ENCODE results near the gene COX7A2L. TPM values are rescaled to one million over a fixed set of nuclear protein-coding genes. Genes with fewer than 3 reads are reported as not detected.
"Not testable (repeated sequence)": the region's sequence is repeated elsewhere in the genome, so short reads cannot be mapped to it uniquely, and the experiment has no call there.

Gene COX7A2L
- polyA plus RNA-seq, 1 experiment = 245 TPM

- no peak overlapping the region for H3K27ac ChIP-seq (ENCODE audit: low read depth, low read length)
- DNase-seq (ENCODE audit: low read depth, low spot score) = no peak
- peaks cover 16% of the 10 kb centered on the region; the same call in 1 of the 2 replicates for H3K9me3 ChIP-seq (ENCODE audit: control insufficient read depth, insufficient read depth, low read length)
- no peak overlapping the region for H3K4me3 ChIP-seq (ENCODE audit: low read depth, low read length)
- ChIA-PET POLR2A (no interaction called here), CTCF (no interaction called here)
- no peaks in the 10 kb centered on the region for H3K27me3 ChIP-seq (ENCODE audit: control insufficient read depth, insufficient read depth, low read length)
- TF ChIP-seq, protein P1, sequence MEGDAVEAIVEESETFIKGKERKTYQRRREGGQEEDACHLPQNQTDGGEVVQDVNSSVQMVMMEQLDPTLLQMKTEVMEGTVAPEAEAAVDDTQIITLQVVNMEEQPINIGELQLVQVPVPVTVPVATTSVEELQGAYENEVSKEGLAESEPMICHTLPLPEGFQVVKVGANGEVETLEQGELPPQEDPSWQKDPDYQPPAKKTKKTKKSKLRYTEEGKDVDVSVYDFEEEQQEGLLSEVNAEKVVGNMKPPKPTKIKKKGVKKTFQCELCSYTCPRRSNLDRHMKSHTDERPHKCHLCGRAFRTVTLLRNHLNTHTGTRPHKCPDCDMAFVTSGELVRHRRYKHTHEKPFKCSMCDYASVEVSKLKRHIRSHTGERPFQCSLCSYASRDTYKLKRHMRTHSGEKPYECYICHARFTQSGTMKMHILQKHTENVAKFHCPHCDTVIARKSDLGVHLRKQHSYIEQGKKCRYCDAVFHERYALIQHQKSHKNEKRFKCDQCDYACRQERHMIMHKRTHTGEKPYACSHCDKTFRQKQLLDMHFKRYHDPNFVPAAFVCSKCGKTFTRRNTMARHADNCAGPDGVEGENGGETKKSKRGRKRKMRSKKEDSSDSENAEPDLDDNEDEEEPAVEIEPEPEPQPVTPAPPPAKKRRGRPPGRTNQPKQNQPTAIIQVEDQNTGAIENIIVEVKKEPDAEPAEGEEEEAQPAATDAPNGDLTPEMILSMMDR (IDR thresholded peaks at IDR 0.05; ENCODE audit: low read depth, low read length) = no peak
These were observed 24.6 kb downstream of the COX7A2L start for GRCh38 chr2:42336361-42336965.

DNA sequence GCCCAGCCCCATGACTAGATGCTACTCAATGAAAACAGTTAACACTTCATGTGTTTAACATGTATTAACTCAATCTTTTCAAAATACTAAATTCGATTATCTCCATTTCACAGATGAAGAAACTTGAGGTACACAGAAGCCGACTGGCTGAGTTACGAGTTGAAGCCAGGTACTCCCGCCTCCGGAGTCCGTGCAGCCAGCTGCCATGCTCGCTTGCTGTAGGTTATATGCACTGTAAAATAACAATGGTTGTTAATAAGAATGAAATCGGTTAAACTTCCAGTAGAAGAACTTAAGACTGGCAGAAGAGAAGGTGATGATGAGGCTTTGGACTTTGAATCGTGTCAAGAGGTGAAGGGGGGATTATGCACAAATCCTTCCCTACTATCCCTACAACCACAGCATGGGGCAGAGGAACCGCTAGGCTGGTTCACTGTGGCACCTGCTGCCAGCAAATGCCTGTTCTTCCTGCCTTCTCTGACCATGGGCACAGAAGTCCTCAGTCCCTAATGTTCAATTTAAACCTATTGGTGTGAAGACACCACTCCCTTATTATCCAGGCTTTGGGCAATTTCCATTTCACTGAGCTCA, 25.4 kb downstream of the COX7A2L start:
- DNase-seq (ENCODE audit: low read depth, low spot score) = no peak
- Histone ChIP-seq H3K4me3 (ENCODE audit: low read depth, low read length) (no peak overlapping the region), H3K27me3 (ENCODE audit: control insufficient read depth, insufficient read depth, low read length) (no peaks in the 10 kb centered on the region), H3K27ac (ENCODE audit: low read depth, low read length) (no peak overlapping the region), H3K9me3 (ENCODE audit: control insufficient read depth, insufficient read depth, low read length) (peaks cover 12% of the 10 kb centered on the region; the same call in 1 of the 2 replicates)
- CTCF ChIA-PET = no interaction called here
- POLR2A ChIA-PET = no interaction called here
- TF ChIP-seq, protein P1 (IDR thresholded peaks at IDR 0.05; ENCODE audit: low read depth, low read length) = no peak

- H3K9me3 ChIP-seq (ENCODE audit: control insufficient read depth, insufficient read depth, low read length) = peaks cover 12% of the 10 kb centered on the region; the same call in 1 of the 2 replicates
- CTCF ChIA-PET; DNase-seq (ENCODE audit: low read depth, low spot score); H3K27me3 ChIP-seq (ENCODE audit: control insufficient read depth, insufficient read depth, low read length); H3K27ac ChIP-seq (ENCODE audit: low read depth, low read length); POLR2A ChIA-PET; H3K4me3 ChIP-seq (ENCODE audit: low read depth, low read length): not testable (repeated sequence)
These were observed 26.2 kb downstream of the COX7A2L start for GRCh38 chr2:42334865-42335264.

GRCh38 chr2:42334220-42334619, 26.8 kb downstream of the COX7A2L start:
- CTCF ChIA-PET = interaction anchor here (1.1 kb wide), 1 partner anchor 239 kb away, joined by 3 read pairs; no protein-coding TSS in a partner anchor
- POLR2A ChIA-PET = no interaction called here

DNA sequence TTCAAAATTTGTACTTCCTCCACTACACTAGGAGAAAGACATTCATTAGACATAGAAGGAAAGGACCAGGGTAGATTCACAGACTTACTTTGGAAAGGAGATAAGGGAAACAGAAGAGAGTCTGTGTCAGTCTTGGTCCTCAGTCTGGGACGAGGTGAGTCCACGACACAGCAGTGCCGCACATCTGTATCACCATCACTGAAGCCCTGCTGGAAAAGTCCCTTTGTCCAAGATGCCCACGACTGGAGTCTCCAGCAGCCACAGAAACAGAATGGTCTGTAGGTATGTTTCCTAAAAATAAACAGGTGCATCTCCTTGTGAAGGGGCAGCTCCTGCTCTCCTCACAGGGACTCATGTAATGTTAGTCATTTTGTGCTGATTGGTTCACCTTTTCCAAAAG, 27.4 kb downstream of the COX7A2L start:
- CTCF ChIA-PET = interaction anchor here (1.1 kb wide), 1 partner anchor 238 kb away, joined by 3 read pairs; no protein-coding TSS in a partner anchor
- TF ChIP-seq, protein P1 (IDR thresholded peaks at IDR 0.05; ENCODE audit: low read depth, low read length) = no peak
- DNase-seq (ENCODE audit: low read depth, low spot score) = no peak

More at GRCh38 chr2:42334220-42334619, 26.8 kb downstream of the COX7A2L start:
- TF ChIP-seq, protein P1 (IDR thresholded peaks at IDR 0.05; ENCODE audit: low read depth, low read length) = no peak
- DNase-seq (ENCODE audit: low read depth, low spot score) = no peak
- Histone ChIP-seq H3K9me3 (ENCODE audit: control insufficient read depth, insufficient read depth, low read length) (peaks cover 8% of the 10 kb centered on the region; the same call in 1 of the 2 replicates), H3K4me3 (ENCODE audit: low read depth, low read length) (no peak overlapping the region), H3K27ac (ENCODE audit: low read depth, low read length) (no peak overlapping the region), H3K27me3 (ENCODE audit: control insufficient read depth, insufficient read depth, low read length) (no peaks in the 10 kb centered on the region)

More for the DNA sequence above, 27.4 kb downstream of the COX7A2L start:
- Histone ChIP-seq H3K9me3 (ENCODE audit: control insufficient read depth, insufficient read depth, low read length) (peaks cover 7% of the 10 kb centered on the region; the same call in 1 of the 2 replicates), H3K27me3 (ENCODE audit: control insufficient read depth, insufficient read depth, low read length) (no peaks in the 10 kb centered on the region), H3K27ac (ENCODE audit: low read depth, low read length) (no peak overlapping the region), H3K4me3 (ENCODE audit: low read depth, low read length) (no peak overlapping the region)
- POLR2A ChIA-PET = no interaction called here

Measured in AG04450 (cell line).